ENCODE results near the gene NAPG.
"Not testable (repeated sequence)": the region's sequence is repeated elsewhere in the genome, so short reads cannot be mapped to it uniquely, and the experiment has no call there.

Gene NAPG
- 34.5 to 50.3 (median 38.6) reads per million in 4 donors for total RNA-seq

DNA sequence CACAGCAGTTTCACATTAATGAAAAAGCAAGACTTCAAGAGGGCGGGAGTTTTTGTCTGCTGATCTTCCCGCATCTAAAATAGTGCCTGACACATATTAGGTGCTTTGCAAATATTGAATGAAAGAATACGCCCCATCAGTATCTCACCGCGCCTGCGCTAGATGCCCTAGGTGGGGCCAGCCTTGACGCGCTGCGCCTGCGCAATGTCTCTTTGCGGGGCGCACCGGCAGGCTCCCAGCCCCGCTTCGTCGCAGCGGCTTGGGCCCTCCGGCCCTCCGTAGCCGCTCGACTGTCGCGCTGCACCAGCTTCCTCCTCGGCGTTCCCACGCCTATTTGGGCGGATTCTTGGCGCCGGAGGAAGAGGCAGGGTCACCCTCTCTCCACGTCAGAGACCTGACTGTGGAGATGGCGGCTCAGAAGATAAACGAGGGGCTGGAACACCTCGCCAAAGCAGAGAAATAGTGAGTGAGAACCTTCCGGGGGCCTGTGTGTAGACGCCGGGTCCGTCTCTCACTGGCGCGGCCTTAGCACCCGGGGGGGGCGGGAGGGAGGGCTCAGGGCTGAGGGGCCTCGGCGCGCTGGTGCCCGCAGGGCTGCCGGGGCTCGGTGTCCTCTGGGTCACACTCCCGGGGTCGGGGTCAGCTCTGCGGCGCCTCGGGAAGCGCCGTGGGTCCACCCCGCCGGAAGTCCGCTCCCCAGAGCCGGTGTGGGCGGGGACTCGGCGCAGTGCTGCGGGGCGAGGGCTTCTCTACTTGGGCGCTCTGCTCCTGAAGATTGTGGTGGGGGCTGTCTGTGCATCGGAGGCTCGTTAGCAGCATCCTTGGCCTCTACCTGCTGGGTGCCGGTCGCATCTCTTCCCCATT, at the start of gene NAPG:
TSS of gene NAPG (plus strand) at position 331 of the 864 bp plus-strand sequence. CDS start at position 407, 76 bp downstream.
- DNase-seq, result peak; percentile 82 to 95 (median 86)

DNA sequence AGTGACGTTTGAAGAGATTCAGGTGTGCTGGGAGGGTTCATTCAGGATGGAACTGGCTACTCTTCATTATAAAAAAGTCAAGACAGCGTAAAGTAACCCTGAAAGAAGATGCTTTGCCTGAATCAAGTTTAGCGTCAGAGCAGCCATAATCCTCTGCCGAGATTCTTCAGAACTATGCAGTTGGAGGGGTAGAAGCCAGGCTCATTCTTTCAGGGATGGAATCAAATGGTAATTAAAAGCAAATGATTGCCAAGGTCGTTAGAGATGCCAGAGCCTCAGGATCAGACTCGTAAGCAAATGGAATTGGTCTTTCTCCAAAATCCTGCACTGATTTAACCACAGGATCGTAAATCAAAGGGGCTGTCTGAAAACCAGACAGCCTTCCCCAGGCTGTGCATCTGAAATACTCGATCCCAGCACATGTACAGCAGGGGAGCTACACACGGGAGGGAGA, 49.5 kb upstream of the NAPG start:
- no peak for DNase-seq

DNA sequence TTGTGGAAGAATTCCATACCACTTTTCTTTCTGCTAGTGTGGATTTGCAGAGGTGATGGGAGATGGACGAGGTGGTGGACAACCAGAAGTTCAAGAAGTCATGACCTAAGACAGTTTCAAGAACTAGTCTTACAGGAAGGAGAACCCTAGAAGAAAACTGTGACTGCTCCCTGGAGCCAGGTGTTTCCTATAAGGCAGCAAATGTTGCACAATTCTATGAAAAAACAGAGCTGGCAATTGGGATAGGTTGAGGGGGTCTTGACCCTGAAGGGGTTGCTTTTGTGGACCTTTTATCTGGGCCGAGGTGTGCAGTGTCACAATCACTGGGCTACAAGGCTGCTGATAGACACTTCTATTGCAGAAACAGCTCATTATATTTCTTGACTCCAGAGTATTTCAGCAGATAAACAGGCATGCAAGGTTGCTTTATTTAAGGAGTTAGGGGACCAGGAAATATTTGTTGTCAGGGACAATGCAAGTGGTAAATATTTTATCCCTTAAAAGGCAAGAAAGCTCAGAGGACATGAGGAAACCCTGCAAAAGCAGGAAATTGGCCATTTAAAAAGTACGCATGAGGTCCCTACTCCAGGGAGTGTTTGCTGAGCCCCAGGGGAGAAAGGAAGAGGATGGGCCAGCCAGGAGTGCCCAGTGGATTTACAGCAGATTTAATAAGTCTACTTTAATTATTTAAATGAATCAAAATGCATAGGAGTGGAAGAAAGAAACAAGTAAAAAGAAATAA, 48.5 kb upstream of the NAPG start:
- no peak for DNase-seq

DNA sequence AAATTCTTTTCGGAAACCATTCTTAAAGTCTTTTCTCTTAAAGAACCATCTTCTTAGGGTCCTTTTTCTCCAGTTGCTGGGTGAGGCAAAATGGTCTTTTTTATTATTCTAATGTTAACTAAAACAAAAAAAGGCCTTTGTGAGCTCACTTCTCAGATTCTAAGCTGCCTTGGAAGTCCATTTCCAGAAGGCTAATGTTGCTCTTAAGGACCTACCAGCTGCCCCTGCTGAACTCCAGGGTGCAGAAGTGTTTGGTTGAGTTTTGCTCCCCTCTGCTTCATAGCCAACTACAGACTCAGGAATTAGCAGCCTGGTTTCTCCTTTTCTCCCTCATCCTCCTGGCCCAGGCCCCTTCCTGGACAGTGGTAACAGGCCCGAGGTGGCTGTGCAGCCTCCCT, 48.0 kb upstream of the NAPG start:
- DNase-seq, result no peak

DNA sequence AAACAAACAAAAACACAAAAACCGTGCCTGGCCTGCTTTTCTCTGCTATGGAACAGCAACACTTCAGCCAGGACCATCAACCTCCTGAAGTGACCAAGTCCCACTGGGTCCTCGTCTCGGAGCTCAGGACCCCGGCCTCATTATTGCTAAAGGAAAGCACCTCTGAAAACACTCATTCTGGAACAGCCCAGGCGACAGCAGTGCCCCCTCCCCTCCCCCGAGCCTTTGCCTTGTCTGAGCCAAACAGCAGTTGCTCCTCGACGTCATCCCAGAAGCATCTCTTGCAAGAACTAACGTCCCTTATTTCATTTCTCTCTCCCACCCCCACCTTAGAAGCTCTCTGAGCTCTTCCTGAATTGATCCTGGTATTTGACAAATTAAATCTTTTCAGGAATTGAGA, 44.0 kb upstream of the NAPG start:
- no peak for DNase-seq

DNA sequence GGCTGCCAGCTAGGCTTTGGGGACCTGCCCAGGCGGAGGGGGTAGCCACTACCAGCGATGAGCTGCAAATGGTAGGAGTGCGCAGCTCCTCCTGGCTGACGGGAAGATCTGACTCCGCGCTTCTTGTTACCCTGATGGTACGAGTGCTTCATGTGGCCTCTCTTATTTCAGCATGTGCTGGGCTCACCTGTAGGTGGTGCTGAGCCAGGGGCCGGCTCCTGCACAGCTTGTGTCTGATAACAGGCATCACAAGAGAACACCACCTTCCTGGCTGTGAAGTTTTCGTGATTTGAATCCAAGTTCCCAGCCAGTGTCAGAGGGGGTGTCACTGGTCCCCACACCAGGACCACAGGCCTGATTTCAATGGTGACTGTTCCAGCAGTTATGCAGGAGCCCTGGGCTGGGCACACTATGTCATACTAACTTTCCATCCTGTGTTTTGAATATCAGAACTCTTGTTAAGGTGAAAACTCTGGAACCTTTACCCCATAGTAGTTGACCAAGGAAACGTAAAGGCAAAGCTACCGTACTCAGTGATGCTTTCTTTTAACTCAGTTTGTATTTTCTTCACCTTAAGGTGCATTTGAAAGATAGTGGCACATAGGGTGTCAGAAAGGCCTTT, 43.4 kb upstream of the NAPG start:
- DNase-seq, result no peak

DNA sequence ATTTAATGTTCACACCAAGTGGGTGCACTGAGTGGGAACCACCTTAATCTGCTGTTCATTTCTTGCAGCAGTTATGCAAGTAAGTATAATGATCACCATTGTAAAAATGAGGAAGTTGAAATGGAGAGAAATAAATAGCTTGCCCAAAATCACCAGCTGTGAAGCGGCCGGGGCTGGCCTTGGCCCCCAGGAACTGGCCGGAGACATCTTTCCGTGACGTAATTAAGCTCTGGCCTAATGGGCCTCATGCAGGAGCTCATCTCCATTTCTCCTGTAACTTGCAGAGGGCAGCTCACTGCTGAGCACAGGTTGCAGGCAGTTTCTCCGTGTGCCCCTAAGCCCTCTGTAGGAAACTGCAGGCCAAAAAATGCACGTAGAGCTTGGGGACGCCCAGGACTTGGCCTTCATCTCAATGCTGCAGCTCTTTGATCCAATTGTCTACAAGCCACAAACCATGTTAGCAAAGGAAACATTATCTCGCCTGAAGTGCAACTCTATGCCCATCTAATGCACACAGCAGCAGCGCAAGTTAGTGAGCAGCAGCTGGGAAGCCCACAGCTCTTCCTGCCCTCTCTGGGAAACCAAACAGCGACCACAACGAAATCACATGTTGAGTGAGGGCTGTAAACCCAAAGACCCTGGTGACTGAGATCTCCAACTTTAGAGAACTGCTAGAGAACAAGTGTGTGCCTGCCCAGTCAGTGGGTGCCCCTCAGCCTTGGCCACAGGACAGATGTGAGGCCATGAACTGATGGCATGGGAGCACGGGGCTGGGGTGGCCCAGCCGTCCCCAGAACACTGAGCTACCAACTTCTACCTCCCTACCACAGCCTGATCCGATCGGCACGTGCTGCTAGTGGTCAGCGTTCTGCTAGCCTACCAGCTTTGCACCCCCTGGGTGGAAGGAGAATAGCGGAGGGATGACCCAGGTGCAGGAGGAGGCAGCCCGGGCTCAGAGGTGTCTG, 42.6 kb upstream of the NAPG start:
- peak in 1 of 5 donors; percentile 2 for DNase-seq

DNA sequence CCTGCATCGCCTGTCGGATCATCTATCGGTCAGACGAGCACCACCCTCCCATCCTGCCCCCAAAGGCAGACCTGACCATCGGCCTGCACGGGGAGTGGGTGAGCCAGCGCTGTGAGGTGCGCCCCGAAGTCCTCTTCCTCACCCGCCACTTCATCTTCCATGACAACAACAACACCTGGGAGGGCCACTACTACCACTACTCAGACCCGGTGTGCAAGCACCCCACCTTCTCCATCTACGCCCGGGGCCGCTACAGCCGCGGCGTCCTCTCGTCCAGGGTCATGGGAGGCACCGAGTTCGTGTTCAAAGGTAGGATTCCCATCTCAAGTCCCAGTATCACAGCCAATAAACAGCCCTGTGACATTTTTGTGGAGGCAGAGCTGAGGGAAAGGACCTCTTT, 40.4 kb upstream of the NAPG start:
- no peak for DNase-seq

DNA sequence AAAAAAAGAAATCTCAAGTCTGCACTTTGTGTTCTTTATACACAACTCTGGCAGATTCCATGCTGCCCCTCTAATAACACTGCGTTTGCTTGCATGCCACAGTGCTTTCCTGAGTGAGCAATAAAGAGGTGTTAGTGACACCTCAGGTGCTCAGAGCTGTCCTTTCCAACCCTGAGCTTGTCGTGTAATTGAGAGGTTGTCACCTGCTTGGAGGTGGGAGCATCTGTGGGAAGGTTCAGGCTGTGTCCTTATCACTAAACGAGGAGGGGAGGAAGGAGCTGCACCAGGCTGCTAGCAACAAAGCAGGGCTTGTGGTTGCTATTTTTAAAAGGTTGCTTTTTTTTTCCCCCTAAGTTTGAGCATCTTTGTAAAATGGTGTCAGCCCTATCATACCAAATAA, 39.5 kb upstream of the NAPG start:
- no peak for DNase-seq

DNA sequence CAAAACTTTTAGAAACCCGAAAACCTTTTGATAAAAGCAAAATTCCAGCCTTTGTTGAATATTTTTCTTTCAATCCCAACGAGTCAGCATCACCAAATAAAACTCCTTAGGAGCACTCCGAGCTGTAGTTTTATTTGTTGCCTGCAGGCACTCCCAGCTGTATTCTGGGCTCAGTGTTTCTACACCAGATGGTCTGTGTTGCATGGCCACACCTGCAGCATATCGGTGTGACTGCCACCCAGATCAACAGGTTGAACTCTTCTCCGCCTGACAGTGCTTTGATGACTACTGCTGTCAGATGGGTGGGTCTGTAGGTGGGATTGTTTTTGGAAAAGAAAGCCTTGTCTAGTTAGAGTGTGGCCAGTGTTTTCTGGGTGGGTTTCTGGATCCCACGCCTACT, 38.7 kb upstream of the NAPG start:
- no peak for DNase-seq

DNA sequence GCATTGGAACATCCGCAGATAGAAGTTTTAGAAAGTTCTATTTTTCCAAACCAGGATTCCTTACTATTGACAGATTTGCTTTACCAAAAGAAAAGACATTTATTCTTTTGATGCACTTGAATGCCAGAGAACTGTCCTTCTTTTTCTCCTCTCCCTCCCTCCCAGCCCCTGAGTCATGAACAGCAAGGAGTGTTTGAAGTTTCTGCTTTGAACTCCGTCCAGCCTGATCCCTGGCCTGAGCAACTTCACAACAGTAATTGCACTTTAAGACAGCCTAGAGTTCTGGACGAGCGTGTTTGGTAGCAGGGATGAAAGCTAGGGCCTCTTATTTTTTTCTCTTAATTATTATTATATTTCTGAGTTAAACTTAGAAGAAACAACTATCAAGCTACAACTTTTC, 37.8 kb upstream of the NAPG start:
- no peak for DNase-seq

DNA sequence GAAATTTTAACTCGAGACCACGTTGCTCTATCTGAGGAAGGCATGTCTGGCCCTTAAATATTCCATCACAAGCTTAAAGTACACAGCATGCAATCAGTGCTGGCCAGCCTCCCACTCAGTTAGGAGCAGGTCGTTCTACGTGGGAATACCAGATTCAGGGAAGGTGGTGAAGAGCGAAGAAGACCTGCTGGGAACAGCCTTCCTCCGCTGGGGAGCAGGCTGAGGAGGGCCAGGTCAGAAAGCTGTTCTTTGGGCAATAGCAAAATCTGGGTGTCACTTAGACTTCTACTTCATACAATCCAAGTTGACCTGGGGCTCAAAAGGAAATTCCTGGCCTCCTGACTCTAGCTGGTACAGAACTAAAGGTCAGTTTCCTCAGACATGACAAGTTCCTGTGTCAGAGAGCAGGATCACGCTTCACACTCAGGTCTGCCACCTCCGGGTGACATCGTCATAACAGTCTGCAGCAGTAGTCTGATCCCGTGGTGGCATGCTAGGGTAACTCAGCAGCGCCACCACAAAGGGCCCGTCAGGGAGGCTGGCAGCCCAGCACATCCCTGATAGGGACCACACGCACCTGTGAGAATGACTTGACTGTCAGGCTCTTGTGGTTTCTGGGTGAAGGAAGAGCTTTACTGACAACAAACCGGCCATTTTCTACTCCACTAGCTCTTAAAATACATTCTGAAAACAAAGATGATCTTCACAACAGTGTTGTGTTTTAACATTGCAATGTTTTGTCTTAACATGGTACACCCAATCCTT, 35.2 kb upstream of the NAPG start:
- DNase-seq, result peak in 4 of 5 donors; percentile 29 to 73 (median 32)

DNA sequence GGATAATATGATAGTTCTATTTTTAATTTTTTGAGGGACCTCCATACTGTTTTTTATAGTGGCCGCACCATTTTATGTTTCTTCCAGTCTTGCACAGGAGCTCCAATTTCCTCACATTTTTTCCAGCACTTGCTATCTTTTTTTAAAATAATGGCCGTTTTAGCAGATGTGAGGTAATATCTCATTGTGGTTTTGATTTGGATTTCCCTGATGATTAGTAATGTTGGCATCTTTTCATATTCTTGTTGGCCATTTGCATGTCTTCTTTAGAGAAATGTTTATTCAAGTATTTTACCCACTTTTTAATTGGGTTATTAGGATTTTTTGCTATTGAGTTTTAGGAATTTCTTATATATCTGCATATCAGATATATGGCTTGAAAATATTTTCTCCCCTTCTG, 29.9 kb upstream of the NAPG start:
- DNase-seq, result no peak

DNA sequence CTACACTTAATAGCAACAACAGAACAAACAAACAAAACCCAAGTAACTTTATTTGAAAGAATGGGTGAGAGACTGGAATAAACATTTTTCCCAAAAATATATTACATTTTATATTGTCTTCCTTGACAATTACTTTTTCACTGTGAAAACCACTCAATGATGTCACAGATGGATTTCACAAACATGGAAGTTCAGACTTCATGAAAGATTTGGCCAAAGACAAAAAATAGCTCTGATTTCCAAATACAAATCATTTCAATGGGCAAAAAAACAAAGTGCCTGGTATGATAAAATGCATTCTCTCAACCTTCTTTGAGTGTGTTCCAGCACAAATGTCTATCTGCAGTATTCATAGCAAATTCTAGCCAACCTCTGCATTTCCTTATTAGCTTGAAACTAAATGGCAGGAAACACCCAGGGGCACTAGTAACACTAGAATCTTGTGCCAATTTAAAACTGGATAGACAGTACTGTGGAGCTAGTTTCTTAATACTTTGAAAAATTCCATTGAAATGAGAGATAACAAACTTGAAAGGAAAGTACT, 28.5 kb upstream of the NAPG start:
- no peak for DNase-seq

DNA sequence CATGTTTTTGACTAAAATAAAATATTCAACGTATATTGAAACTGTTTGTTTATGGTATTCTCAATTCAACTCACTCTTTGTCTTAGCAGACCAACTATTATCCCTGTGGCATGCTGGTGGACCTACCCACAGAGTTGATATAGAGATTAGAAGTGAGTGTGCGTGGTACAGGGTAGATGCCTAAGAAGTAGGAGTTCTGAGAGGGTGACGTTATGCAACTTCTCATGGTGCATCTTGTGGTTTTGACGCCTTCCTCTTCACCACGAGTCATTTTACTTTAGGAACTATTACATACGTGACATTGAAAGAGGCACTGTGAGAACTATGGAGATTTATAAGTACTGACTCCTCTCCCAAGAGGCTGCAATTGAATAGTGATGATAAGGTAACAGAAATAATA, 26.6 kb upstream of the NAPG start:
- DNase-seq, result peak in 1 of 5 donors; percentile 19

DNA sequence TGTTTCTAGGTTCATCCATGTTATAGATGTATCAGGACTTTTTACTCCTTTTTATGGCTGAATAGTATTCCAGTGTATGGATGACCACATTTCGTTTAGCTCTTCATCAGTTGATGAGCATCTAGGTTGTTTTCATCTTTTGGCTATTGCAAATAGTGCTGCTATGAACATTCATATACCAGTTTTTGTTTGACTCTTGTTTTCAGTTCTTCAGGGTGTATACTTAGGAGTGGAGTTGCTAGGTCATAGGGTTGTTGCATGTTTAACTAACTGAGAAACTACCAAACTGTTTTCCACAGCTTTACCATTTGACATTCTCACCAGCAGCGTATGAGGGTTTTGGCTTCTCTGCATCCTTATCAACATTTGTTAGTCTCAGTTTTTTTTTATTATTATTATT, 25.8 kb upstream of the NAPG start:
- no peak for DNase-seq

DNA sequence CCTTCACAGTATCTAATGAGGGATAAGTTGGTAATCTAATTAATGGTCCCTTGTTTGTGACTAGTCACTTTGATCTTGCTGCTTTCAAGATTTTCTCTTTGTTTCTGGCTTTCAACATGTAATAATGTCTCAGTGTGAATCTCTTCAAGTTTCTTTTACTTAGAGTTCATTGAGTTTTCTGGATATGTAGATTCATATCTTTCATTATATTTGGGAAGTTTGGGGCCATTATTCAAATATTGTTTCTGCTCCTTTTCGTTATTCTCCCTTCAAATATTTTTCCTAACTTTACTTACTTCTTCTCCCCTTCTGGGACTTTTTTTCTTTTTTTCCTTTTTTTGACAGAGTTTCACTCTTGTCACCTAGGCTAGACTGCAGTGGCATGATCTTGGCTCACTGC, 21.1 kb upstream of the NAPG start:
- DNase-seq, result no peak

DNA sequence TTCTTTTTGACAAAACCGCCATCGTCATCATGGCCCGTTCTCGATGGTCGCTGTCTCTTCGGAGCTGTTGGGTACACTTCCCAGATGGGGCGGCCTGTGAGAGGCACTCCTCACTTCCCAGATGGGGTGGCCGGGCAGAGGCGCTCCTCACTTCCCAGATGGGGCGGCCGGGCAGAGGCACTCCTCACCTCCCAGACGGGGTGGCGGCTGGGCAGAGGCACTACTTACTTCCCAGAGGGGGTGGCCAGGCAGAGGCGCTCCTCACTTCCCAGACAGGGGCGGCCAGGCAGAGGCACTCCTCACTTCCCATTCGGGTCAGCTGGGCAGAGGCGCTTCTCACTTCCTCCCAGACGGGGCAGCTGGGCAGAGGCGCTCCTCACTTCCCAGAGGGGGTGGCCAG, 19.9 kb upstream of the NAPG start:
- not testable (repeated sequence) for DNase-seq

DNA sequence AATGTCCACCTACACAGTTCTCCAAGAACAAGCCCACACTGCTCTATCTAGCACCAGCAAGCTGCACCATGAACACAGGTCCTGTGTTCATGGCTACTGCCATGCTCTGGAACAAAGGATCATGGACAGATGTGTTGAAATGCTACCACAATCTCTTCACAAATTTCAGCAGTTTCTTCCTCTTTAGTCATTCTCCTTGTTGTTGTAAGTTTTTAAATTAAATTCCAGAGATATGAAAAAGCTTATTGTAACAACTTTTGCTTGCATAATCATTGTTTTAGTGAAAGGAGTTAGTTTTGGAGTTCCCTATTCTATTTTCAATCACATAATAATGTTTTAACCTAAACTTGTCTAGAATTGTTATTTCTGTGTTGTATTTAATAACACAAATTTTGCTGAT, 17.2 kb upstream of the NAPG start:
- DNase-seq, result no peak

DNA sequence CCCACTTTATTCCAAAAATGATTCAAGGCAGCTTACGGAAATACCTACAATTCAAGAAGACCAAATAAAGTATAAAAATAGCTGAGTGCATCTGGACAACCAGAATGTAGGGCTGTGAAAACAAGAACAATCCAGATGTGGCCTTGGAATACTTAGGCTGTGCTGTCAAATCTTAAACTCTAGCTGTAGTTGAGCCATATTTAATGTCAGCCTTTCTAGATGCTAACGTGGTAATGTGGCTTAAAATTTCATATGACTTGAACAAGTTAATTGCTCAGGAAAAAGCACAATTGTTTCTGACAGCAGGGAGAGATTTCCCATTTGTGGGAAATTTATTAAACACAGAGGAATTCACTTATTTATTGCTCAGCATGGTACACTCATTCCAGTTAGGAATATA, 14.6 kb upstream of the NAPG start:
- no peak for DNase-seq

DNA sequence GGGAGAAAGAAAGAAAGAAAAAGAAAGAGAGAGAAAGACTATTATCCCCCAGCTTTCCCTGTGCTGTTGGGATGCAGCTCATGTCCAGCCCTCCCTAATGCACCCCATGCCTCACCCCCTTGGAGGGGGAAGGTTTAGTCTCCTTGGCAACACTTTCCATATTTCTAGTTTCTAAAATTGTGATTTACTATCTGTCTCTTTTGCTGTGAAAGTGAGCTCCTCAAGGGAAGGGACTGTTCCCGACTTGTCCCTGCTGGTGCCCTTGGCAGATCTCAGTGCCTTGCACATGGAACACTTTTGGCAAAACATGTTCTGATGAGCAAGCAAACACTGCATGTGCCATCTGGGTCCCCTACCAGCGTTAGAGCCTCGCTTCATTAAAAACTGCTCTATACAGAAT, 11.7 kb upstream of the NAPG start:
- DNase-seq, result no peak
